Dedifferentiated amniotic fluid mesenchymal stem cell (primary cell): Measurements from ENCODE around the gene PON1.

Experiments
- DNase-seq: peaks from one replicate; pipeline ENCODE4 v3.0.0-alpha.2; 2016; ENCODE audit errors: extremely low spot score

PON1 gene

GRCh38 chr7:95317546-95317945 is 6.8 kb downstream of the PON1 start:
- DNase-seq: no peak

- DNase-seq: no peak
Observed at GRCh38 chr7:95316588-95316987, 7.7 kb downstream of the PON1 start.

- DNase-seq: no peak
Observed at GRCh38 chr7:95312561-95312960, 11.8 kb downstream of the PON1 start.

- DNase-seq: no peak
Observed at GRCh38 chr7:95311389-95311788, 12.9 kb downstream of the PON1 start.

- DNase-seq: no peak
Observed at GRCh38 chr7:95309951-95310350, 14.4 kb downstream of the PON1 start.

- no peak for DNase-seq
Observed at GRCh38 chr7:95304990-95305389, 19.3 kb downstream of the PON1 start.

GRCh38 chr7:95303013-95303905 is 21.1 kb downstream of the PON1 start:
- DNase-seq: no peak

GRCh38 chr7:95298091-95298490 is 26.2 kb downstream of the PON1 start:
- no peak for DNase-seq

- no peak for DNase-seq
Observed at GRCh38 chr7:95297041-95297440, 27.3 kb downstream of the PON1 start.

- DNase-seq: no peak
Observed at GRCh38 chr7:95296456-95296855, 27.9 kb downstream of the PON1 start.

- DNase-seq: no peak
Observed at GRCh38 chr7:95295397-95295796, 28.9 kb downstream of the PON1 start.

GRCh38 chr7:95290166-95290830 is 34.0 kb downstream of the PON1 start:
- no peak for DNase-seq

- no peak for DNase-seq
Observed at GRCh38 chr7:95286096-95286495, 38.2 kb downstream of the PON1 start.

- DNase-seq: no peak
Observed at GRCh38 chr7:95279417-95279816, 44.9 kb downstream of the PON1 start.

- DNase-seq: no peak
Observed at GRCh38 chr7:95276114-95276513, 48.2 kb downstream of the PON1 start.

- DNase-seq: no peak
Observed at GRCh38 chr7:95269640-95270039, 54.7 kb downstream of the PON1 start.

- DNase-seq: no peak
Observed at GRCh38 chr7:95267754-95268153, 56.6 kb downstream of the PON1 start.

- no peak for DNase-seq
Observed at GRCh38 chr7:95265634-95266033, 58.7 kb downstream of the PON1 start.

GRCh38 chr7:95264363-95264891 is 59.9 kb downstream of the PON1 start:
- no peak for DNase-seq

GRCh38 chr7:95263785-95264362 is 60.5 kb downstream of the PON1 start:
- DNase-seq: no peak

- DNase-seq: no peak
Observed at GRCh38 chr7:95262875-95263274, 61.5 kb downstream of the PON1 start.

GRCh38 chr7:95261895-95262415 is 62.4 kb downstream of the PON1 start:
- no peak for DNase-seq
